ENCODE measurements around the gene CYBC1.

DNA sequence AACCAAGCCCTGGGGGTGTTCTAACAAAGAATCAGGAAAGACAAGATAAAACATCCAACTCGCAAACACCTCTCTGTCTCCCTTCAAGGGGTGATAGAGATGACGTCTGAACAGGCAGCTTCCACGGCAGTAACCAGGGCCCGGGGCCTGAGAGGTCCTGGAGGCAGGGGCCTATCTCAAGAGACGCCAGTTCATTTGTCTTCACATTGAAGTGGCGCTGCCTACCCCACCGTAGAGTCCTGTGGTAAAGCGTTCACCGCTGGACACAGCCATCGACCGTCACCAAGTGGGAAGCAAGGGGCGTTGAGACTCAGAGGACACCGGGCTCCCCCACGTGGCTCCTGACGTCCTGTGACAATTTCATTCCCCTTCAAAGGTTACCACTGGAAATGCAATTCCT, 57.6 kb downstream of the CYBC1 start:
- TF ChIP-seq, protein P1, sequence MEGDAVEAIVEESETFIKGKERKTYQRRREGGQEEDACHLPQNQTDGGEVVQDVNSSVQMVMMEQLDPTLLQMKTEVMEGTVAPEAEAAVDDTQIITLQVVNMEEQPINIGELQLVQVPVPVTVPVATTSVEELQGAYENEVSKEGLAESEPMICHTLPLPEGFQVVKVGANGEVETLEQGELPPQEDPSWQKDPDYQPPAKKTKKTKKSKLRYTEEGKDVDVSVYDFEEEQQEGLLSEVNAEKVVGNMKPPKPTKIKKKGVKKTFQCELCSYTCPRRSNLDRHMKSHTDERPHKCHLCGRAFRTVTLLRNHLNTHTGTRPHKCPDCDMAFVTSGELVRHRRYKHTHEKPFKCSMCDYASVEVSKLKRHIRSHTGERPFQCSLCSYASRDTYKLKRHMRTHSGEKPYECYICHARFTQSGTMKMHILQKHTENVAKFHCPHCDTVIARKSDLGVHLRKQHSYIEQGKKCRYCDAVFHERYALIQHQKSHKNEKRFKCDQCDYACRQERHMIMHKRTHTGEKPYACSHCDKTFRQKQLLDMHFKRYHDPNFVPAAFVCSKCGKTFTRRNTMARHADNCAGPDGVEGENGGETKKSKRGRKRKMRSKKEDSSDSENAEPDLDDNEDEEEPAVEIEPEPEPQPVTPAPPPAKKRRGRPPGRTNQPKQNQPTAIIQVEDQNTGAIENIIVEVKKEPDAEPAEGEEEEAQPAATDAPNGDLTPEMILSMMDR (IDR thresholded peaks at IDR 0.05; ENCODE audit: poor library complexity): no peak
- TF ChIP-seq EZH2 (IDR thresholded peaks at IDR 0.05; ENCODE audit: borderline replicate concordance) (no peak), EZH2phosphoT487 (IDR thresholded peaks at IDR 0.05; ENCODE audit: low read depth, severe bottlenecking, unreplicated experiment) (no peak)

Measured in hepatocyte (in vitro differentiated cells).